ENCODE data around the gene KLHL17. TPM values are rescaled to one million over a fixed set of nuclear protein-coding genes. Genes with fewer than 3 reads are reported as not detected.

The KLHL17 gene
- total and polyA plus RNA-seq, 10 of the 15 experiments (the other 5 are each of a cell fraction or from before 2014, with no cell fraction given): 0.03 to 30.6 (median 5.3) TPM

- BruUV-seq (replicated peaks): no TSS peak
- Histone ChIP-seq H3K27me3 (replicated peaks in 1 of 2; ENCODE audit: control insufficient read depth in 2 of 2, insufficient read depth in 2 of 2, low read length in 1 of 2) (no peaks in the 10 kb centered on the region), H3K4me2 (ENCODE audit: control insufficient read depth, insufficient read depth) (no peak overlapping the region), H3K9ac (ENCODE audit: control insufficient read depth, insufficient read depth, low read length) (no peak overlapping the region), H3K27ac (ENCODE audit: control insufficient read depth, insufficient read depth) (no peak overlapping the region), H4K20me1 (ENCODE audit: control insufficient read depth, insufficient read depth) (no peaks in the 10 kb centered on the region), H3K36me3 (ENCODE audit: control insufficient read depth in 2 of 2, insufficient read depth in 2 of 2, low read length in 1 of 2) (no peaks in the 10 kb centered on the region), H3K4me3 (no peak overlapping the region), H2AFZ (ENCODE audit: control insufficient read depth, low read depth, low read length) (no peak overlapping the region), H3K79me2 (ENCODE audit: control insufficient read depth, insufficient read depth, low read length) (no peaks in the 10 kb centered on the region), H3K4me1 (ENCODE audit: control insufficient read depth, insufficient read depth, low read length) (no peaks in the 10 kb centered on the region), H3K9me3 (replicated peaks; ENCODE audit: control insufficient read depth, insufficient read depth, low read length) (no peaks in the 10 kb centered on the region; the same call in 2 of the 3 replicates)
- whole genome bisulfite sequencing (ENCODE audit: insufficient coverage, insufficient replicate concordance, low lambda C conversion rate, missing lambda C conversion rate): 51% methylated on average over 24 of the region's 28 CpGs
- CTCF ChIA-PET: no interaction called here
- POLR2A ChIA-PET: interaction anchor here (0.7 kb wide), 1 partner anchor 106 kb away, joined by 3 read pairs; no protein-coding TSS in a partner anchor
- no peak for ATAC-seq
- DNase-seq (ENCODE audit: low read depth, low spot score): no peak
- TF ChIP-seq ZZZ3 (IDR thresholded peaks at IDR 0.05; ENCODE audit: control insufficient read depth, insufficient read length, low read depth): no peak
- TF ChIP-seq CEBPB (IDR thresholded peaks at IDR 0.05; ENCODE audit: borderline replicate concordance in 1 of 2, low read depth in 2 of 2, low read length in 2 of 2): no peak
- TF ChIP-seq, protein P1, sequence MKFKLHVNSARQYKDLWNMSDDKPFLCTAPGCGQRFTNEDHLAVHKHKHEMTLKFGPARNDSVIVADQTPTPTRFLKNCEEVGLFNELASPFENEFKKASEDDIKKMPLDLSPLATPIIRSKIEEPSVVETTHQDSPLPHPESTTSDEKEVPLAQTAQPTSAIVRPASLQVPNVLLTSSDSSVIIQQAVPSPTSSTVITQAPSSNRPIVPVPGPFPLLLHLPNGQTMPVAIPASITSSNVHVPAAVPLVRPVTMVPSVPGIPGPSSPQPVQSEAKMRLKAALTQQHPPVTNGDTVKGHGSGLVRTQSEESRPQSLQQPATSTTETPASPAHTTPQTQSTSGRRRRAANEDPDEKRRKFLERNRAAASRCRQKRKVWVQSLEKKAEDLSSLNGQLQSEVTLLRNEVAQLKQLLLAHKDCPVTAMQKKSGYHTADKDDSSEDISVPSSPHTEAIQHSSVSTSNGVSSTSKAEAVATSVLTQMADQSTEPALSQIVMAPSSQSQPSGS (IDR thresholded peaks at IDR 0.05; ENCODE audit: low read length): no peak
- no peak for TF ChIP-seq SREBF2 (IDR thresholded peaks at IDR 0.05; ENCODE audit: low read length)
- TF ChIP-seq TCF7 (IDR thresholded peaks at IDR 0.05; ENCODE audit: borderline replicate concordance): no peak
- TF ChIP-seq TARDBP (IDR thresholded peaks at IDR 0.05; ENCODE audit: borderline replicate concordance): no peak
- TF ChIP-seq JUND (IDR thresholded peaks at IDR 0.05; ENCODE audit: low read depth, low read length): no peak
- TF ChIP-seq ZNF217 (IDR thresholded peaks at IDR 0.05): no peak
- no peak for TF ChIP-seq STAT3 (IDR thresholded peaks at IDR 0.05; ENCODE audit: low read depth, low read length)
- no peak for TF ChIP-seq EP300 (IDR thresholded peaks at IDR 0.05; ENCODE audit: borderline replicate concordance in 1 of 2, control insufficient read depth in 1 of 2, low read depth in 2 of 2, low read length in 2 of 2)
- no peak for TF ChIP-seq ETV6 (conservative IDR thresholded peaks at IDR 0.05 in 1 of 2, IDR thresholded peaks at IDR 0.05 in 1 of 2; ENCODE audit: borderline replicate concordance in 1 of 2, low read depth in 1 of 2)
- no peak for TF ChIP-seq POLR2A (IDR thresholded peaks at IDR 0.05; ENCODE audit: low read depth, low read length)
- no peak for TF ChIP-seq ZBED1 (IDR thresholded peaks at IDR 0.05; ENCODE audit: borderline replicate concordance)
- no peak for TF ChIP-seq EZH2 (IDR thresholded peaks at IDR 0.05; ENCODE audit: borderline replicate concordance, control insufficient read depth, low read depth, low read length)
- TF ChIP-seq RB1 (IDR thresholded peaks at IDR 0.05; ENCODE audit: borderline replicate concordance): no peak
- no peak for TF ChIP-seq GABPA (IDR thresholded peaks at IDR 0.05; ENCODE audit: low read depth)
- no peak for TF ChIP-seq CBX3 (IDR thresholded peaks at IDR 0.05; ENCODE audit: borderline replicate concordance, low read depth)
- no peak for TF ChIP-seq GATAD2B (conservative IDR thresholded peaks at IDR 0.05; ENCODE audit: low read depth)
- TF ChIP-seq USF1 (IDR thresholded peaks at IDR 0.05; ENCODE audit: borderline replicate concordance, extremely low read length, insufficient read depth, low read depth, low read length): no peak
- intact Hi-C loops (cut with micrococcal nuclease; ENCODE audit: unreplicated experiment) (no loop called here), in situ Hi-C loops (cut with MboI) (no loop called here)
- no peak for FAIRE-seq
- RAD21 ChIA-PET (ENCODE audit: unreplicated experiment): no interaction called here
- SMC1A ChIA-PET (ENCODE audit: uncharacterized antibody, unreplicated experiment): no interaction called here
Measured at GRCh38 chr1:973459-974292, 13.3 kb downstream of the KLHL17 start.
